T-helper 1 cell (primary cell): ENCODE measurements around the gene FRRS1.

Experiments used
- DNase-seq, 5 donors: peaks; one replicate each; pipeline ENCODE4 v3.0.0-alpha.2; 2012 to 2020

FRRS1 gene

DNA sequence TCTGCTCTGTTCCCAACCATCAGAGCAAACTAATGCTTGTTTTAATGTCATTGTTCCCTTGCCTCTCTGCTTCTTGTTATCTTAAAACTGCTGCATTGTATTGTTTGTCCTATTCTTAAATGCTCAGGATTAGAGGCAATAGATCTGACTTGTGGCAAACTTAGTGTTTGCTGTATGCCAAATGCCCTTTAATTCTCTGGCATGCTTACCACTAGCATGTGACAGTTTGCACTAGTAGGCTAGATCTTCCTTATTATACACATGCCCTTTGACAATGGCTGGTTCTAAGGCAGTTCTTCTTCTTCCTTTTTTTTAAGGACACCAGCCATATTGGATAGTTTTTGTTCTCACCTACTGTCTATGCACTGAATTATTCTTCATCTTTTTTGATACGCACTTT, 90.4 kb downstream of the FRRS1 start:
- no peak for DNase-seq

DNA sequence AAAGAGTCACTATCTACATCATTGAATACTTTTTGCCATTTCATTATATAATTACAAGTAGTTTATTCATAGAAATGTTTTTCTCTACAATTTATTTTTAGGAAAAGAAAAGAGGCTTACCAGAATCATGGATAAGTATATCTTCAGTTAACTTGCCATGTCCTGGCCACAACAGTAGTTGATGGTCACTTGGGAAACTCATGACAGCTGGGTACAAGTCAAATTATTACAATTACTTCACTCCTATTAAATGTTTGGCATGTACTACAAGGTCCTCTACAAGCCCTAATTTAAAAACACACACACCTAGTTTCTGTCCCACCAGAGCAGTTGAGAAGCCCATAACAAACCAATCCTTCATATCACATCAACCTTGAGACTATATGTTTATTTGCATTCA, 91.1 kb downstream of the FRRS1 start:
- no peak for DNase-seq

DNA sequence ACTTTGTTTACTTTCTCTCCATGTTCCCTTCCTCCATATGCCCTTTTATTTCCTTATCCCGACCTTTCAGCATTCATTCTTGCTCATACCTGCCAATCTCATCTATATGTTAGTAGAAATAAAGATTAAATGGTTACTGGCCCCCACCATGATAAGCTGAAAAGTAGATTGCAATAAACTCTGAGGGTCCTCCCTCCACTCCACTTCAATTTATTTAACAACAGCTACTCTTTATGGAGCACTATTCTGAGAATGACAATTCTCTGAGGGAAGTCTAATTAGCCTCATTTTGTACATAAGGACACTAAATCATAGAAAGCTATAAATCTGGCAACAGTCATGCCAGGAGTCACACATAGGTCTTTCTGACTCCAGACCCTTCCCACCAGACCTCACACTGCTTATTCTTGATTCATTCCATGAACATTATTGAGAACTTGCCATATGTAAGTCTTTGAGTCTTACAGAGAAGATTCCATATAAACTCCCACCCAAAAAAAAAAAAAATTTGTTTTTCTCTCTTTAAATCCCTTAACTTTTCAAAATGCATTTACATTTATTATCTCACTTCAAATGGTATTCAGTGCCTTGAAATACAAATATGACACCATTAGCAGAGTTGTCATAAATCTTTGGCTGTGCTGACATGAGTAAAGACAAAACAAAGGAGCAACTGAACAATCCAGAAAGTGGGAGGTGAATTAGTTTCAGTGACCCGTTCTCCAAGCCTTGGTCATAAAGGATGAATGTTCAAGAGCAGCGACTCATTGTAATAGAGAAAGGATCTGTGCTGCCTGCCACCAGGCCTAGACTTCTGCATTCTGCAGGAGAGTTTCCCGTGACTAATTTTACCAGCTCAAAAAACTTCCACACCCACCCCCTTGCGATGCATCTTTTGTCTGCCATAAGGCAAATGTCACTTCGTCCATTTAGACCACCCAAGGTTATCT, 92.0 kb downstream of the FRRS1 start:
- DNase-seq = no peak

DNA sequence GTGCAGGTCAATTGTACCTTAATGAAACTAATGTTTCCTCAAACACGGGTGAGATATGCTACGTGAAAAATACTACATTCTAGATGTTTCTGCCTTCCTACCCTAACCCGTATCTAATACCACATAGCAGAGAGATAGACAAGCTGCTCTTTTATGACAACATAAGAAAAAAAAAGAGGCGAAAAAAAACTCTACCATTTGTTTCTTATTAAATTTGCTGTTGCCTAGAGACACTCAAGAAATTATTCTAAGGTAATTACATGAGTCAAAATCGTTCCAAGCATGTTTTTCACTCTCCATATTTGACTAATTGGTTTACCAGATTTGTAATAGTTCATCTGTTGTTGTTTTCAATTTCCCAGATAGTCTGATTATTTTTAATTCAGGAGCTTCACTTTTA, 93.1 kb downstream of the FRRS1 start:
- no peak for DNase-seq

DNA sequence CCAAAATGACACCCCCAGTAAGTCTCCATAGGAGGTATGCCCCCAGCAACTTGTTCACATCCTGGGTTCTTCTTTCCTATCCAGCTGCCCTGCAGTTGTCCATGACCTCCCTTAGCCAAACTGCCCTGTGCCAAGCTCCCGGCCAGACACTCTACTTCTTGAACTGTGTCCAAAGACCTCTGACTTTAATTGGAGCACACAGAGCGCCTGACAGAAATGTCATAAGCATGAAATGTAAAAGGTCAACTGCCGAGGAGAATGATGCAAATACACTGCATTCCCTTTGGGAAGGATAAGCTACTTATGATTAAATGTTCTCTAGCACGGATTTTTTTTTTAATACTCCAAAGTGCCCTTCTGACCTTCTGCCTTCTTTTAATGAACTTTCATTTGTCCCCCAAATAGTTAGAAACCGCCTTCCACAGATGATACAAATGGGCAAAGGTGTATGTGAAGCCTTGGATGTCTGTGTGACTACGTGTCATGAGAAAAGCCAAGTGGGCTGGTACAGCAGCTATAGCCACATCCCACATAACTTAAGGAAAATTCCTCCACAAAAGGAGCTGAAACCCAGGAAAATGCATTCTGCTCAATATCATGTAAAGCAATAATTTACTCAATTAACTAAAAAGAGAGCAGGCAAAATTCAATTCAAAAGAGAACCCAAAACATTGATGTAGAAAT, 93.8 kb downstream of the FRRS1 start:
- DNase-seq = no peak

DNA sequence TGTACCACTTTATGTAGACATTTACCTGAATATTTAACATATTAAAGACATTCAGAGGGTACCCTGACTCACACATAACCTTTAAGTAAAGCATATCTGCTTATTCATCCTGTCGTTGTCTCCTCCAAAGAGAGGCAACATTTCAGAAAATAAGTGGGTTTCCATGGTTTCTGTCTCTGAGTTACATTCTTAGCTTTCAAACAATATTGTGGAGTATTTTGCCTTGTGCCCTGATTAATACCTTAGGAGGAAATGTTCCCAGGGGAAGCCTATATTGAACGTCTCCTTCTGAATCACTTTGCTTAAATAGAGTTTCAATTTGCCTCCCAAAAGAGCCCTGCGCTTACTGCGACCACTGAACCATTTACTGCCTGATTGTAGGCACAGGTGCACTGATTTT, 94.4 kb downstream of the FRRS1 start:
- DNase-seq = no peak

DNA sequence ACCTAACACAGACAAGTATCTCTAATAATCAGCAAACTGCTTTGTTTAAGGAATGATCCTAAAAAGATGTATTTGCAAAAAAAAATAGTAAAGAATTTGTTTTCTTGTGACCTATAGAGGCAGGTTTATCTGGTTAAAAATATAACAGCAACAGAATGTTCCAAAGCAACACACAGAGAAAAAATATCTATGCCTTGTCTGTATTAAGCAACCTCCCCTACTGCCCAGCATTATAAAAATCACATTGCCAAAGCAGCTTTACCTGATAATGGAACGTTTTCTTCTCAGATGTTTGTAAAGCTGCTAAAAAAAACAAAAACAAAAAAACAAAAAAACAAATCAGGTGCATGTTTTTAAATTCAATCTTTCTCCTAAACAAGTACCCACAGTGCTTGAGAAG, 95.9 kb downstream of the FRRS1 start:
- DNase-seq = no peak

DNA sequence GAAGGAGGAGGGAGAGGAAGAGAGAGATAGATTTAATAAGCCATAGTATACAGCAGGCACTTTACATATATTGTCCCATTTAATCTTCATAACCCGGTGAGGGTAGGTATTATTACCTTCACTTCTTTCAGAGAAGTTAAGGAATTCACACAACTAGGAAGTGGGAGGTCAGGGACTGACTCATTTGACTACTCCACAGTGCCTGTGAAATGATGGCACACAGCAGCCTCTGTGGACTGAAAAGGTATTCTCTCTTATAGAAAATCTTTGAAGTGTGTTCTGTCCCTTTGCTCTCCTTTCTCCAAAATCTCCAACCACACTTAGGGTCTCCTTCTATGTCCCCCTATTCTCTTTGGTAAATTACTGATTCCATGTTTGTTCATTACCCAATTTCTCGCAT, 96.6 kb downstream of the FRRS1 start:
- DNase-seq = no peak

DNA sequence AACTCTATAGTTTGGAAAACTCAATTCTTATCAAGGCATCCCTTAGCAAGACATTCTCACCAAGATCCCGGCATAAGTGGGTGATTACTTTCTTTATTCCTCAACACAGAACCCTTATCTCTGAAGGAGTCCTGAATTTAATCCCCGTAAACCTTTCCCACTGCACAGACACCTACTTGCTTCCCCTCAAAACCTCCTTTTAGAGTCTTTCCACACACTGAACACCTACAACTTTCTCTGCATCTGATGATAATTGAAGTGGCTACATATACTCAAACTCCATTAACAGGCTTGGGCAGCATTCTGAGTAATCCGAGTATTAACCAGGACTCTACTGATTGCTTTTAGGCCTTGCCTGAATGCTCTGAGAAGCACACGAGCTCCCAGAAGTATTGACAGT, 97.1 kb downstream of the FRRS1 start:
- DNase-seq = no peak

DNA sequence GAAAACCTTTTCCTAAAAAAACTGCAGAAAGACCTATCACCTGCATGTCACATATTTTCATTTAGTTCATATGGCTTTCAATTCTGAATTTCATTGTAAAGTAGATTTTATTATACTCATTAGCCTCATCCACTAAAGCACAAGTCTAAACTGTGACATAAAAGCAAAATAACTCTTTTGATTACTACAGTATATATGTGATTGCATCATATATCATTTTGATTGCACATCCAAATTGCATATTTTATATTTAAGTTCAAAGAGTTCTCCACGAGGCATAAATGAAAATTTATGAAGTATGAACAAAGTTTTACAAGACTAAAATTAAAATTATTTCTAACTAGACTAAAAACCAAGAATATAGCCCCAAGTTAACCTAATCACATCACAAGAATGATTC, 101.2 kb downstream of the FRRS1 start:
- DNase-seq = no peak

DNA sequence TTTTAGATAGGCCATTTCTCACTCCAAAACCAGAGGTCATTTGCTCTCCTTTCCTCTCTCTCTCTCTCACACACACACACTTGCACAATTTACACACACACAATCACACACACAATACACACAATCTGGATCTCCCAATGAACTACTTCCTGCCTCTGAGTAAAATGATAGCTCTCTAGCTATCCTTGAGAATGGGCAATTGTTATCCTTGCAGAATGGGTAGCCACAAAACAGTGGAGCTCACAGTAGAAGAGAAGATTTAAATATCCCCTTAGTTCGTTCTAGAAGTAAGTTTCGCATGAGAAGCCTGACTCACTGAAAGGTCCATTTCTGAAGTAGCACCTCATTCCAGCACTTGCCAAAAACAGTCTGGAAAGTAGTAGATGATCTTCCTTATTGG, 102.9 kb downstream of the FRRS1 start:
- DNase-seq = no peak

DNA sequence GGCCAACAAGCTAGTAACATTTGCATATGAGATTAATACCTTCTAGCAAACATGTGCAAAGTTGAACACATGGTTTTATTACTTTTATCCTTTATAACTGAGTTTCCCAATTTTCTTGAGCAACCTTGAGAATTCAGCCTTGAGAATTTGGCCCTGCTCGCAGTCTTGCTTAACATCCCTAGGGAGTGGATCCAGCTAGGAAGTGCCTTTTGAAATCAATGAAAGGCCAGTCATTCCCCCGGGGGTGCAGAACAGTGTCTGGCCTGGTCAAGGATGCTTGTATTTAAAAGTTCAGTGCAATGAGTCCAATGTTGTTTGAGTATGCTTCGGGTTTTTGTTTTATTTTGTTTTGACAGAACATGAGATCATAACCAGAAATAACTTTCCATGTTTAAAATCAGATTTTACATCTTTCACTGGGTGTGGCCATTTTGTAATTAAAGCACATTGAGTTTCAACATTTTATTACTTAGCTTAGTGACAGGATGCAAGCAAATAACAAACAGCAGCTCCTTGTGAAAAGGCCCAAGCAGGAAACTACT, 103.8 kb downstream of the FRRS1 start:
- DNase-seq = no peak

DNA sequence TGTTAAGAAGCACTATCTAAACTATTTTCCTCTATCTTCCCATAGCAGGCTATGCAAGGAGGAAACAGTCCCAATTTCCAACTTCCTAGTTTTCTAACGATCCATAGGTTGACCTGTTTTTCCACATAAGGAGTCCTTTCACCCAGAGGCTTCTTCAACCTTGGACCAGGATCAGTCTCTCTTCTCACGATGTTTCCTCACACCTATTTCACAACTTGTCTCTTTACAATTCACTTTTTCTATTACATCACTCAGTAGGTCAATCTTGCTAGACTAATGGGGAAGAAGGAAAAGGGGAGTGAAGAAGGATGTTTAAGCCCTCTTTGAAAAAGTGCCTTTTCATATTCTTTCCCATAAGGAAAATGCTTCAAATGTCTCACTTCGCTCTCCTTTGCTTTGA, 104.7 kb downstream of the FRRS1 start:
- no peak for DNase-seq

DNA sequence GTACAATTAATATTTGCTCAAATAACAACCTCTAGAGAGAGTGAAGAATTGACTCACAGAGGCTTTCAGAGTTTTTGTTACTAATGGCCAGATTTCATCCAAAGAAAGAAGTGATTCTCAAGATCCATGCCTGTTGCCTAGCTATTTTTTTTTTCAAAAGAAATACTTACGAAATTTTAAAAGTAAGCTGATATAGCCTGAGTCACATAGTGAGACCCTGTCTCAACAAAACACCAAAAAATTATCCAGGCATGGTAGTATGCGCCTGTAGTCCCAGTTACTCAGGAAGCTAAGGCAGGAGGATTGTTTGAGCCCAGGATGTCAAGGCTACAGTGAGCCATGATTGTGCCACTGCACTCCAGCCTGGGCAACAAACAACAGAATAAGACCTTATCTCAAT, 105.9 kb downstream of the FRRS1 start:
- no peak for DNase-seq

DNA sequence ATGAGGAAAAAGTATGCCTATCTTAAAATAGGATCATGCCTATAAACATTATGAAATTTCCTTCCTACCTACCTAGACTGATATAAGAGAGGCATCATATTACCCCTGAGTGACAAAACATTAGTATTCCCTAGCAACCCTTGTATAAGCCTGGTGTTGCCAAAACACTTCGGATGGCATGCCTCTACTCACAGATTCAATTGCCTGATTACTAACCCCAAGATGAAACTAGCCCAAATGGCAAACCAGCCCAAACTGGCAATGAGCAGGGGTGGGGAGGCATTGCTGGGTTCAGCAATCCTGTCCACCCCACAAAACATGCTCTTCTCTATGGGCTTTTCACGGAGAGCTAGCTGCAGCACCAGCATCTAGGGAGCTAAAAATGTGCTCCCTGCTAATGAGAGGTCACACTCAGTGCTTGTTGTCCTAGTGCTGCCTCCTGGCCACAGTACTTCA, 106.7 kb downstream of the FRRS1 start:
- DNase-seq = no peak
